ENCODE measurements around the gene POTEG.
"Not testable (repeated sequence)": the region's sequence is repeated elsewhere in the genome, so short reads cannot be mapped to it uniquely, and the experiment has no call there.

The POTEG gene

GRCh38 chr14:19383008-19383584, 51.0 kb downstream of the POTEG start:
- not testable (repeated sequence) for H2BK120ac ChIP-seq (ENCODE audit: low read depth, low read length); H4K91ac ChIP-seq (ENCODE audit: low read depth, low read length, poor library complexity); H3K9ac ChIP-seq (ENCODE audit: low read depth, low read length, poor library complexity); H3K23ac ChIP-seq (ENCODE audit: low read depth, low read length, poor library complexity); H3K79me1 ChIP-seq (ENCODE audit: low read depth, low read length); H3K14ac ChIP-seq (ENCODE audit: low read length); H2AK5ac ChIP-seq (ENCODE audit: low read depth, low read length); H3K27me3 ChIP-seq (ENCODE audit: control insufficient read depth in 3 of 3, insufficient read depth in 3 of 3, low read depth in 1 of 3, low read length in 3 of 3); H3K4me3 ChIP-seq (ENCODE audit: low read length in 2 of 2); H3K27ac ChIP-seq (replicated peaks; ENCODE audit: low read length); H3K18ac ChIP-seq (ENCODE audit: low read length); H4K8ac ChIP-seq (ENCODE audit: low read depth, low read length); H3K36me3 ChIP-seq (replicated peaks in 1 of 2; ENCODE audit: control insufficient read depth in 2 of 2, insufficient read depth in 2 of 2, low read length in 2 of 2); H3K4me2 ChIP-seq (ENCODE audit: insufficient read depth, low read length, poor library complexity, severe bottlenecking); H2BK12ac ChIP-seq (ENCODE audit: low read length); H3K9me3 ChIP-seq (replicated peaks in 1 of 2; ENCODE audit: control insufficient read depth in 2 of 2, insufficient read depth in 1 of 2, low read depth in 1 of 2, low read length in 2 of 2); H2BK15ac ChIP-seq (ENCODE audit: low read length); H3K4me1 ChIP-seq (ENCODE audit: control insufficient read depth in 2 of 2, insufficient read depth in 1 of 2, low read depth in 1 of 2, low read length in 2 of 2); H2BK5ac ChIP-seq (ENCODE audit: low read length); DNase-seq (ENCODE audit: low spot score); H2AFZ ChIP-seq (ENCODE audit: low read length); H3K4ac ChIP-seq (ENCODE audit: low read length)
- no CpG with 5 or more reads among the region's 6 CpGs for WGBS, 2 donors (ENCODE audit: extremely low coverage in 2 of 2, insufficient read length in 2 of 2, insufficient replicate concordance in 1 of 2)

DNA sequence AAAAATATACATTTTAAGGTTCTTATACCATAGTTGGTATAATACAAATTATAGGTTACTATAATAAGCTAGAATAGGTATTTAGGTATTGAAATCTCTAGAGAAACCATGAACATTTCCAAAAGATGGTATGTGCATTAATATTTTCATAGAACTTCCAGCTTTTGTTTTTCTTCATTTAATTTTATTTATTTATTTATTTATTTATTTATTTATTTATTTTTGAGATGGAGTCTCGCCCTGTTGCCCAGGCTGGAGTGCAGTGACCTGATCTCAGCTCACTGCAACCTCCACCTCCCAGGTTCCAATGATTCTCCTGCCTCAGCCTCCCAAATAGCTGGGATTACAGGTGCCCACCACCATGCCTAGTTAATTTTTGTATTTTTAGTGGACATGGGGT, 54.0 kb downstream of the POTEG start:
- not testable (repeated sequence) for H3K4me3 ChIP-seq (ENCODE audit: low read length in 2 of 2)

GRCh38 chr14:19374451-19374903, 59.7 kb downstream of the POTEG start:
- not testable (repeated sequence) for H3K27ac ChIP-seq (replicated peaks; ENCODE audit: low read length); H3K4me2 ChIP-seq (ENCODE audit: insufficient read depth, low read length, poor library complexity, severe bottlenecking); H3K27me3 ChIP-seq (ENCODE audit: control insufficient read depth in 3 of 3, insufficient read depth in 3 of 3, low read depth in 1 of 3, low read length in 3 of 3); DNase-seq (ENCODE audit: low spot score); H2AFZ ChIP-seq (ENCODE audit: low read length); H3K4ac ChIP-seq (ENCODE audit: low read length); H2BK12ac ChIP-seq (ENCODE audit: low read length); H3K4me1 ChIP-seq (ENCODE audit: control insufficient read depth in 2 of 2, insufficient read depth in 1 of 2, low read depth in 1 of 2, low read length in 2 of 2); H3K36me3 ChIP-seq (replicated peaks in 1 of 2; ENCODE audit: control insufficient read depth in 2 of 2, insufficient read depth in 2 of 2, low read length in 2 of 2); H3K14ac ChIP-seq (ENCODE audit: low read length); H4K8ac ChIP-seq (ENCODE audit: low read depth, low read length); H3K18ac ChIP-seq (ENCODE audit: low read length); H4K91ac ChIP-seq (ENCODE audit: low read depth, low read length, poor library complexity); H2BK120ac ChIP-seq (ENCODE audit: low read depth, low read length); H3K79me1 ChIP-seq (ENCODE audit: low read depth, low read length); H2BK15ac ChIP-seq (ENCODE audit: low read length); H3K9me3 ChIP-seq (replicated peaks in 1 of 2; ENCODE audit: control insufficient read depth in 2 of 2, insufficient read depth in 1 of 2, low read depth in 1 of 2, low read length in 2 of 2); H2BK5ac ChIP-seq (ENCODE audit: low read length); H2AK5ac ChIP-seq (ENCODE audit: low read depth, low read length); H3K9ac ChIP-seq (ENCODE audit: low read depth, low read length, poor library complexity)
- peak overlapping the region in 1 of 2 donors; percentile 71 for H3K4me3 ChIP-seq (ENCODE audit: low read length in 2 of 2)
- H3K23ac ChIP-seq (ENCODE audit: low read depth, low read length, poor library complexity) = peak overlapping the region; percentile 10
- no CpG with 5 or more reads among the region's 13 CpGs for WGBS, 2 donors (ENCODE audit: extremely low coverage in 2 of 2, insufficient read length in 2 of 2, insufficient replicate concordance in 1 of 2)

More for the DNA sequence above, 54.0 kb downstream of the POTEG start:
- H2BK12ac ChIP-seq (ENCODE audit: low read length); H3K4me1 ChIP-seq (ENCODE audit: control insufficient read depth in 2 of 2, insufficient read depth in 1 of 2, low read depth in 1 of 2, low read length in 2 of 2); H3K14ac ChIP-seq (ENCODE audit: low read length); H3K4ac ChIP-seq (ENCODE audit: low read length); H2BK5ac ChIP-seq (ENCODE audit: low read length); H3K9me3 ChIP-seq (replicated peaks in 1 of 2; ENCODE audit: control insufficient read depth in 2 of 2, insufficient read depth in 1 of 2, low read depth in 1 of 2, low read length in 2 of 2); H3K79me1 ChIP-seq (ENCODE audit: low read depth, low read length); DNase-seq (ENCODE audit: low spot score); H2BK15ac ChIP-seq (ENCODE audit: low read length); H3K9ac ChIP-seq (ENCODE audit: low read depth, low read length, poor library complexity); H3K27me3 ChIP-seq (ENCODE audit: control insufficient read depth in 3 of 3, insufficient read depth in 3 of 3, low read depth in 1 of 3, low read length in 3 of 3); H2AFZ ChIP-seq (ENCODE audit: low read length); H3K18ac ChIP-seq (ENCODE audit: low read length); H3K4me2 ChIP-seq (ENCODE audit: insufficient read depth, low read length, poor library complexity, severe bottlenecking); H4K8ac ChIP-seq (ENCODE audit: low read depth, low read length); H3K27ac ChIP-seq (replicated peaks; ENCODE audit: low read length); H3K36me3 ChIP-seq (replicated peaks in 1 of 2; ENCODE audit: control insufficient read depth in 2 of 2, insufficient read depth in 2 of 2, low read length in 2 of 2); H2AK5ac ChIP-seq (ENCODE audit: low read depth, low read length); H3K23ac ChIP-seq (ENCODE audit: low read depth, low read length, poor library complexity); H4K91ac ChIP-seq (ENCODE audit: low read depth, low read length, poor library complexity); H2BK120ac ChIP-seq (ENCODE audit: low read depth, low read length): not testable (repeated sequence)
- WGBS, 2 donors (ENCODE audit: extremely low coverage in 2 of 2, insufficient read length in 2 of 2, insufficient replicate concordance in 1 of 2) = no CpG with 5 or more reads among the region's 1 CpG

DNA sequence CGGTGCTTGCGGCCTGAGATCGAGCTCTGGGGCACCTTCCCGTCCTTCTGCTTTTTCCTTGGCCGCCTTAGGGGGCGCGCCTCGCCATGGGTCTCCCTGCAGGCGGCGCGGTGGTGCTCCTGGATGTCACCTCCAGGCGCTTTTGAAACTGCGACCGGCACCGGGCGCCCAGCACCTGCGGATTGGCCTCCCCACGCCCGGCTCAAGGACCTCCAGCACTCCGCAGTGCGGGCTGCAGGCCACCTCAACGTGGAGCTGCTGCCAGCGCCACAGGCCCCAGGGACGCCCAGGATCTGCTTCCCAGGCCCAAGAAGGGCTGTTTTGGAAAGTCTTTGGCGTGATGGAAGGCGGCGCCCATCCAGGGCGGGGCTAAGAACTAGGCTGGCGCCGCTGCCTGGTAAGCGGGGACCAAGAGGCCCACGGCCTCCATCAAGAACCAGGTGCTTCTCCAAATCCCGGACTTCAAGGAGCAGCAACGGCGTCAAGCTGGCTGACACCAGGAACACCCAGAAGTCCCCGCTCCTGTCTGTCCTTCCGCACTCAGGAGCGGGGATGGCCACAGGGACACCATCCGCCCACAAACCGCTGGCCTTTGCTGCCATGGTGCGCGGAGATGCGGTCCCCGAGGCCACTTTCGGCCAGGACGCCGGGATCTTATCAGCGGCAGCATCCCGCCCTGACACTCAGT, 61.2 kb downstream of the POTEG start:
- not testable (repeated sequence) for H3K18ac ChIP-seq (ENCODE audit: low read length); DNase-seq (ENCODE audit: low spot score); H3K36me3 ChIP-seq (replicated peaks in 1 of 2; ENCODE audit: control insufficient read depth in 2 of 2, insufficient read depth in 2 of 2, low read length in 2 of 2); H2BK5ac ChIP-seq (ENCODE audit: low read length); H3K23ac ChIP-seq (ENCODE audit: low read depth, low read length, poor library complexity); H3K4me2 ChIP-seq (ENCODE audit: insufficient read depth, low read length, poor library complexity, severe bottlenecking); H3K79me1 ChIP-seq (ENCODE audit: low read depth, low read length); H2BK12ac ChIP-seq (ENCODE audit: low read length); H2BK120ac ChIP-seq (ENCODE audit: low read depth, low read length); H4K91ac ChIP-seq (ENCODE audit: low read depth, low read length, poor library complexity); H2AK5ac ChIP-seq (ENCODE audit: low read depth, low read length); H3K14ac ChIP-seq (ENCODE audit: low read length); H3K4me3 ChIP-seq (ENCODE audit: low read length in 2 of 2); H3K27ac ChIP-seq (replicated peaks; ENCODE audit: low read length); H2BK15ac ChIP-seq (ENCODE audit: low read length); H2AFZ ChIP-seq (ENCODE audit: low read length); H3K27me3 ChIP-seq (ENCODE audit: control insufficient read depth in 3 of 3, insufficient read depth in 3 of 3, low read depth in 1 of 3, low read length in 3 of 3); H3K4ac ChIP-seq (ENCODE audit: low read length); H3K9ac ChIP-seq (ENCODE audit: low read depth, low read length, poor library complexity); H4K8ac ChIP-seq (ENCODE audit: low read depth, low read length); H3K4me1 ChIP-seq (ENCODE audit: control insufficient read depth in 2 of 2, insufficient read depth in 1 of 2, low read depth in 1 of 2, low read length in 2 of 2); H3K9me3 ChIP-seq (replicated peaks in 1 of 2; ENCODE audit: control insufficient read depth in 2 of 2, insufficient read depth in 1 of 2, low read depth in 1 of 2, low read length in 2 of 2)
- WGBS, 2 donors (ENCODE audit: extremely low coverage in 2 of 2, insufficient read length in 2 of 2, insufficient replicate concordance in 1 of 2) = no CpG with 5 or more reads among the region's 49 CpGs

All from neuronal stem cell (in vitro differentiated cells).